IMR-90 (cell line): ENCODE measurements around the gene CHI3L1. TPM values are rescaled to one million over a fixed set of nuclear protein-coding genes. Genes with fewer than 3 reads are reported as not detected.

Experiments used
- ATAC-seq: fragments of 200-7000 bp; cut with Tn5 transposase; 2 replicates; pipeline ENCODE4 v1.9.1; 2020; ENCODE audit warnings: low read depth, mild to moderate bottlenecking, moderate library complexity
- BruUV-seq: library from RNA; stranded (reverse); fragments of 400-500 nt; replicated peaks from 2 replicates; lab custom pipeline; 2021; lab: Mats Ljungman, UMichigan
- CTCF ChIA-PET: fragments of 300-600 bp; formaldehyde crosslinking; extraction: SDS; loops from one replicate; lab custom pipeline; 2021; ENCODE audit warnings: antibody characterized with exemption; lab: Yijun Ruan, JAX
- POLR2A ChIA-PET: fragments of 300-600 bp; sonication (Branson Sonifier 250); formaldehyde crosslinking; loops from one replicate; lab custom pipeline; 2022; ENCODE audit warnings: antibody characterized with exemption; ENCODE audit not compliant: unreplicated experiment; lab: Charles Lee
- DNase-seq: peaks from one replicate; pipeline ENCODE4 v3.0.0; 2013
- H2AFZ ChIP-seq: replicated peaks from 2 replicates; pipeline ENCODE3; 2013; ENCODE audit warnings: low read length, mild to moderate bottlenecking; ENCODE audit not compliant: poor library complexity
- H2AK5ac ChIP-seq: 2 replicates; pipeline ENCODE4 v1.6.1; 2013; ENCODE audit warnings: low read depth, low read length, inconsistent platforms
- H2AK9ac ChIP-seq: replicated peaks from 2 replicates; pipeline ENCODE3; 2013; ENCODE audit warnings: mild to moderate bottlenecking, low read depth, low read length, moderate library complexity; ENCODE audit not compliant: poor library complexity
- H2BK120ac ChIP-seq: 2 replicates; pipeline ENCODE4 v1.6.1; 2013; ENCODE audit warnings: low read depth, low read length, inconsistent platforms
- H2BK15ac ChIP-seq: 3 replicates; pipeline ENCODE4 v1.6.1; 2013; ENCODE audit warnings: low read depth, low read length, inconsistent platforms
- H2BK20ac ChIP-seq: 2 replicates; pipeline ENCODE4 v1.6.1; 2013; ENCODE audit warnings: low read depth, mild to moderate bottlenecking, inconsistent platforms, low read length, moderate library complexity
- H2BK5ac ChIP-seq: 2 replicates; pipeline ENCODE4 v1.6.1; 2013; ENCODE audit warnings: mild to moderate bottlenecking, low read depth, low read length, inconsistent platforms; ENCODE audit not compliant: poor library complexity, severe bottlenecking
- H3K14ac ChIP-seq: replicated peaks from 2 replicates; pipeline ENCODE4 v1.6.1; 2013; ENCODE audit warnings: low read depth, low read length, inconsistent platforms
- H3K18ac ChIP-seq: 2 replicates; pipeline ENCODE4 v1.6.1; 2013; ENCODE audit warnings: low read depth, low read length, control low read depth
- H3K23ac ChIP-seq: 2 replicates; pipeline ENCODE4 v1.6.1; 2013; ENCODE audit warnings: low read depth, low read length, inconsistent platforms
- H3K27ac ChIP-seq: 2 replicates; pipeline ENCODE4 v1.5.1; 2013; ENCODE audit warnings: mild to moderate bottlenecking, control low read depth, low read length; ENCODE audit not compliant: insufficient read depth
- H3K27me3 ChIP-seq: 2 replicates; pipeline ENCODE4 v1.6.1; 2013; ENCODE audit warnings: low read length; ENCODE audit not compliant: control insufficient read depth, insufficient read depth
- H3K36me3 ChIP-seq: 2 replicates; pipeline ENCODE4 v1.6.1; 2013; ENCODE audit warnings: low read length, mixed read lengths; ENCODE audit not compliant: control insufficient read depth, insufficient read depth
- H3K4ac ChIP-seq: 2 replicates; pipeline ENCODE4 v1.6.1; 2013; ENCODE audit warnings: low read depth, low read length, inconsistent platforms
- H3K4me1 ChIP-seq: 2 replicates; pipeline ENCODE4 v1.6.1; 2013; ENCODE audit warnings: low read length, mixed read lengths; ENCODE audit not compliant: control insufficient read depth, insufficient read depth
- H3K4me2 ChIP-seq: 2 replicates; pipeline ENCODE4 v1.6.1; 2013; ENCODE audit warnings: low read depth, mild to moderate bottlenecking, control low read depth, low read length, moderate library complexity
- H3K4me3 ChIP-seq: 2 replicates; pipeline ENCODE4 v1.5.1; 2013; ENCODE audit warnings: low read depth, mild to moderate bottlenecking, control low read depth, low read length, moderate library complexity; ENCODE audit not compliant: insufficient read depth
- H3K56ac ChIP-seq: 2 replicates; pipeline ENCODE4 v1.6.1; 2013; ENCODE audit warnings: low read length, inconsistent platforms; ENCODE audit not compliant: insufficient read depth; ENCODE audit errors: extremely low read depth
- H3K79me1 ChIP-seq, 2 experiments: 2 replicates each; pipeline ENCODE4 v1.6.1; 2013; ENCODE audit warnings: low read length in 2 of 2, inconsistent platforms in 1 of 2, low read depth in 1 of 2
- H3K9ac ChIP-seq: 2 replicates; pipeline ENCODE4 v1.6.1; 2013; ENCODE audit warnings: low read depth, low read length, control low read depth
- H3K9me1 ChIP-seq: 2 replicates; pipeline ENCODE4 v1.6.1; 2013; ENCODE audit warnings: low read length, inconsistent platforms; ENCODE audit not compliant: insufficient read depth
- H3K9me3 ChIP-seq: 2 replicates; pipeline ENCODE4 v1.6.1; 2013; ENCODE audit warnings: low read length; ENCODE audit not compliant: control insufficient read depth, insufficient read depth
- H4K20me1 ChIP-seq: 2 replicates; pipeline ENCODE4 v1.6.1; 2013; ENCODE audit warnings: low read length, inconsistent platforms; ENCODE audit not compliant: insufficient read depth
- H4K5ac ChIP-seq: 2 replicates; pipeline ENCODE4 v1.6.1; 2013; ENCODE audit warnings: mild to moderate bottlenecking, low read depth, low read length, control low read depth
- H4K8ac ChIP-seq, 2 experiments: 2 replicates each; pipeline ENCODE4 v1.6.1; 2013; ENCODE audit warnings: low read depth in 2 of 2, low read length in 2 of 2, control low read depth in 1 of 2, inconsistent platforms in 1 of 2
- H4K91ac ChIP-seq: 2 replicates; pipeline ENCODE4 v1.6.1; 2013; ENCODE audit warnings: low read depth, low read length, inconsistent platforms; ENCODE audit not compliant: insufficient read depth
- BHLHE40 ChIP-seq: fragments of 150-350 bp; IDR thresholded peaks from 2 replicates; pipeline ENCODE4 v1.6.1; 2016; ENCODE audit warnings: mild to moderate bottlenecking, low read depth, low read length
- CEBPB ChIP-seq: IDR thresholded peaks from 2 replicates; pipeline ENCODE4 v1.6.1; 2012; ENCODE audit warnings: low read depth, low read length, improper control_type of control experiment
- CTCF ChIP-seq: conservative IDR thresholded peaks from 2 replicates; pipeline ENCODE4 v1.5.1; 2012; ENCODE audit warnings: mild to moderate bottlenecking, low read depth, low read length, improper control_type of control experiment
- ELK1 ChIP-seq: fragments of 150-350 bp; IDR thresholded peaks from 2 replicates; pipeline ENCODE4 v1.6.1; 2016; ENCODE audit warnings: low read depth, mild to moderate bottlenecking, low read length, moderate library complexity, borderline replicate concordance
- FOS ChIP-seq: fragments of 150-350 bp; IDR thresholded peaks from 2 replicates; pipeline ENCODE4 v1.6.1; 2016; ENCODE audit warnings: low read depth, low read length
- MAFK ChIP-seq: IDR thresholded peaks from 2 replicates; pipeline ENCODE4 v1.6.1; 2012; ENCODE audit warnings: low read depth, low read length, improper control_type of control experiment
- MAZ ChIP-seq: IDR thresholded peaks from 2 replicates; pipeline ENCODE4 v1.6.1; 2012; ENCODE audit warnings: low read depth, mild to moderate bottlenecking, low read length, improper control_type of control experiment, moderate library complexity, borderline replicate concordance
- MXI1 ChIP-seq: IDR thresholded peaks from 2 replicates; pipeline ENCODE4 v1.6.1; 2012; ENCODE audit warnings: low read depth, mild to moderate bottlenecking, low read length, moderate library complexity, borderline replicate concordance
- NFE2L2 ChIP-seq: fragments of 150-350 bp; IDR thresholded peaks from 2 replicates; pipeline ENCODE4 v1.6.1; 2016; ENCODE audit warnings: low read depth, mild to moderate bottlenecking, low read length
- RAD21 ChIP-seq: IDR thresholded peaks from 2 replicates; pipeline ENCODE4 v1.6.1; 2012; ENCODE audit warnings: low read length, improper control_type of control experiment
- RCOR1 ChIP-seq: IDR thresholded peaks from 2 replicates; pipeline ENCODE4 v1.6.1; 2012; ENCODE audit warnings: mild to moderate bottlenecking, low read length, improper control_type of control experiment; ENCODE audit not compliant: insufficient replicate concordance
- RFX5 ChIP-seq: IDR thresholded peaks from 2 replicates; pipeline ENCODE4 v1.8.0; 2012; ENCODE audit warnings: low read depth, mild to moderate bottlenecking, low read length, moderate library complexity
- WGBS, 2 experiments: methylation state at CpG; one replicate each; pipeline versions ENCODE4 v1.1.5 to v1.1.7; 2013; ENCODE audit warnings: missing lambda C conversion rate in 2 of 2; ENCODE audit not compliant: insufficient read length in 1 of 2; ENCODE audit errors: extremely low coverage in 2 of 2; 5-methylcytosine and 5-hydroxymethylcytosine counted together
- dilution Hi-C: fragments of 300-500 bp; cut with HindIII; formaldehyde crosslinking; loops from one replicate; pipeline ENCODE4 v1.14.3; 2018; ENCODE audit warnings: low sequenced_read_pairs; ENCODE audit not compliant: unreplicated experiment
- in situ Hi-C: fragments of 300-500 bp; cut with MboI; formaldehyde crosslinking; loops from 3 replicates; pipeline ENCODE4 v1.14.3; 2019; ENCODE audit warnings: low sequenced_read_pairs, inconsistent platforms, mixed read lengths
- intact Hi-C: fragments of 100-400 bp; cut with micrococcal nuclease; formaldehyde crosslinking; loops from 2 replicates; pipeline ENCODE4 v1.10.0; 2022
- polyA plus RNA-seq, 3 experiments: library from polyadenylated mRNA; depleted of rRNA; stranded (reverse); fragments of >200 nt; gene quantifications; 2 replicates each; pipeline ENCODE4 v1.2.3, GENCODE V29; 2012; ENCODE audit warnings: low replicate concordance in 1 of 3
- total RNA-seq: library from RNA; depleted of rRNA; stranded (reverse); fragments of >200 nt; gene quantifications from 2 replicates; pipeline ENCODE4 v1.2.3, GENCODE V29; 2012

CHI3L1 gene
- total and polyA plus RNA-seq, 2 of the 4 experiments (the other 2 are of a cell fraction) = 0.17 TPM; not detected in 1

GRCh38 chr1:203181586-203182386 lies 4.7 kb downstream of the CHI3L1 start:
- Histone ChIP-seq H4K8ac (no peak overlapping the region), H4K5ac (no peak overlapping the region), H3K4ac (no peak overlapping the region), H2AK9ac (no peak overlapping the region), H4K20me1 (no peaks in the 10 kb centered on the region), H3K18ac (no peak overlapping the region), H3K27me3 (peaks cover 6% of the 10 kb centered on the region; the same call in 1 of the 2 replicates), H3K4me1 (peaks cover 12% of the 10 kb centered on the region), H2BK15ac (no peak overlapping the region), H3K9ac (no peak overlapping the region), H2AFZ (peak overlapping the region; percentile 32), H3K56ac (no peak overlapping the region), H4K91ac (no peak overlapping the region), H3K36me3 (no peaks in the 10 kb centered on the region), H3K27ac (no peak overlapping the region), H2BK5ac (no peak overlapping the region), H3K9me3 (no peaks in the 10 kb centered on the region), H3K23ac (no peak overlapping the region), H2AK5ac (no peak overlapping the region), H3K79me1 (no peaks in the 10 kb centered on the region), H3K4me3 (no peak overlapping the region), H3K14ac (no peak overlapping the region), H3K9me1 (peaks cover 11% of the 10 kb centered on the region; the same call in 1 of the 2 replicates), H2BK20ac (no peak overlapping the region), H2BK120ac (no peak overlapping the region), H3K4me2 (no peak overlapping the region)
- ATAC-seq (no peak), DNase-seq (no peak)
- intact Hi-C loops = no loop called here
- TF ChIP-seq RCOR1 (no peak), CTCF (no peak), NFE2L2 (no peak), RAD21 (no peak), MXI1 (no peak), ELK1 (no peak), FOS (no peak), MAFK (no peak), CEBPB (no peak), MAZ (no peak), RFX5 (no peak), BHLHE40 (no peak)
- no CpG with 5 or more reads among the region's 10 CpGs for WGBS, 2 experiments
- ChIA-PET CTCF (interaction anchor here (0.7 kb wide), 1 partner anchor 17 kb away, joined by 3 read pairs; no protein-coding TSS in a partner anchor), POLR2A (no interaction called here)
- dilution Hi-C loops = no loop called here
- in situ Hi-C loops = no loop called here
- BruUV-seq = no TSS peak
